HEK293 (cell line): ENCODE data around the gene EIF4G3.

Experiments
- CTCF ChIA-PET: fragments of 350-600 bp; formaldehyde crosslinking; extraction: SDS; loops from one replicate; lab custom pipeline; 2021; ENCODE audit warnings: antibody characterized with exemption; lab: Yijun Ruan, JAX
- POLR2A ChIA-PET: fragments of 300-600 bp; formaldehyde crosslinking; extraction: SDS; loops from one replicate; lab custom pipeline; 2020; ENCODE audit warnings: antibody characterized with exemption, inconsistent platforms; lab: Yijun Ruan, JAX
- H3K27ac ChIP-seq: fragments of 200-500 bp; sonication (Bioruptor generic); 2 replicates; pipeline ENCODE4 v1.5.1; 2014; ENCODE audit warnings: low read depth, low read length, control low read depth, inconsistent platforms; ENCODE audit errors: extremely low read depth
- H3K36me3 ChIP-seq, 2 experiments: fragments of 200-500 bp in 1 of 2; sonication (Bioruptor generic) in 1 of 2; 1 replicate in 1 of 2; 2 replicates in 1 of 2; pipeline ENCODE4 v1.5.1; 2014 to 2017; ENCODE audit warnings: inconsistent platforms in 2 of 2, low read length in 2 of 2; ENCODE audit not compliant: control insufficient read depth in 2 of 2, insufficient read depth in 1 of 2
- H3K4me1 ChIP-seq: fragments of 200-500 bp; sonication (Bioruptor generic); 2 replicates; pipeline ENCODE4 v1.5.1; 2014; ENCODE audit warnings: mild to moderate bottlenecking, low read length, inconsistent platforms; ENCODE audit not compliant: control insufficient read depth, insufficient read depth
- H3K4me3 ChIP-seq: 2 replicates; pipeline ENCODE4 v1.5.1; 2011; ENCODE audit warnings: low read depth, mild to moderate bottlenecking, control low read depth, low read length, moderate library complexity
- H3K9me3 ChIP-seq: fragments of 200-500 bp; sonication (Bioruptor generic); 2 replicates; pipeline ENCODE4 v1.5.1; 2014; ENCODE audit warnings: low read depth, low read length, inconsistent platforms; ENCODE audit not compliant: control insufficient read depth, insufficient read depth
- BCL11B ChIP-seq: fragments of 450-650 bp; formaldehyde crosslinking; IDR thresholded peaks from 2 replicates; pipeline ENCODE4 v1.5.1; 2016; ENCODE audit warnings: low read depth, missing biosample characterization, missing genetic modification characterization
- FEZF1 ChIP-seq: fragments of 450-650 bp; formaldehyde crosslinking; IDR thresholded peaks from 2 replicates; pipeline ENCODE4 v1.5.1; 2016; ENCODE audit warnings: missing biosample characterization, missing genetic modification characterization
- KLF8 ChIP-seq: fragments of 450-650 bp; formaldehyde crosslinking; IDR thresholded peaks from 2 replicates; pipeline ENCODE4 v1.5.1; 2016; ENCODE audit warnings: missing biosample characterization, missing genetic modification characterization
- MEIS1 ChIP-seq: sonication (generic); formaldehyde crosslinking; IDR thresholded peaks from 2 replicates; pipeline ENCODE4 v1.8.1; 2022; ENCODE audit warnings: missing genetic modification reagents, mild to moderate bottlenecking, borderline replicate concordance
- REPIN1 ChIP-seq: fragments of 450-650 bp; formaldehyde crosslinking; IDR thresholded peaks from 2 replicates; pipeline ENCODE4 v1.5.1; 2017; ENCODE audit warnings: missing biosample characterization, missing genetic modification characterization, low read depth
- ZNF10 ChIP-seq: fragments of 450-650 bp; formaldehyde crosslinking; IDR thresholded peaks from 2 replicates; pipeline ENCODE4 v1.5.1; 2017; ENCODE audit warnings: missing biosample characterization, missing genetic modification characterization
- ZNF19 ChIP-seq: fragments of 450-650 bp; formaldehyde crosslinking; IDR thresholded peaks from 2 replicates; pipeline ENCODE4; 2016; ENCODE audit warnings: missing biosample characterization, missing genetic modification characterization, low read depth
- ZNF202 ChIP-seq: fragments of 450-650 bp; formaldehyde crosslinking; IDR thresholded peaks from 2 replicates; pipeline ENCODE4 v1.5.1; 2016; ENCODE audit warnings: missing biosample characterization, missing genetic modification characterization, borderline replicate concordance
- ZNF335 ChIP-seq: fragments of 450-650 bp; formaldehyde crosslinking; conservative IDR thresholded peaks from 2 replicates; pipeline ENCODE4 v1.5.1; 2016; ENCODE audit warnings: missing biosample characterization, missing genetic modification characterization
- ZNF354C ChIP-seq: fragments of 450-650 bp; formaldehyde crosslinking; IDR thresholded peaks from 2 replicates; pipeline ENCODE4 v1.5.1; 2016; ENCODE audit warnings: missing biosample characterization, missing genetic modification characterization, low read depth, borderline replicate concordance
- ZNF37A ChIP-seq: fragments of 450-650 bp; IDR thresholded peaks from 2 replicates; pipeline ENCODE4 v1.5.1; 2018; ENCODE audit warnings: missing biosample characterization, missing genetic modification characterization
- ZNF610 ChIP-seq: fragments of 450-650 bp; formaldehyde crosslinking; IDR thresholded peaks from 2 replicates; pipeline ENCODE4 v1.5.1; 2016; ENCODE audit warnings: missing biosample characterization, missing genetic modification characterization, borderline replicate concordance
- ZNF654 ChIP-seq: fragments of 450-650 bp; formaldehyde crosslinking; IDR thresholded peaks from 2 replicates; pipeline ENCODE4 v1.5.1; 2016; ENCODE audit warnings: low read depth, missing biosample characterization, missing genetic modification characterization
- ZNF664 ChIP-seq: fragments of 450-650 bp; formaldehyde crosslinking; IDR thresholded peaks from 2 replicates; pipeline ENCODE4 v1.5.1; 2016; ENCODE audit warnings: missing biosample characterization, missing genetic modification characterization
- ZNF747 ChIP-seq: fragments of 450-650 bp; formaldehyde crosslinking; IDR thresholded peaks from 2 replicates; pipeline ENCODE4 v1.5.1; 2016; ENCODE audit warnings: missing biosample characterization, missing genetic modification characterization
- ZNF76 ChIP-seq: fragments of 450-650 bp; formaldehyde crosslinking; IDR thresholded peaks from 2 replicates; pipeline ENCODE4; 2016; ENCODE audit warnings: low read depth, missing biosample characterization, missing genetic modification characterization, borderline replicate concordance
- ZNF768 ChIP-seq: fragments of 450-650 bp; formaldehyde crosslinking; IDR thresholded peaks from 2 replicates; pipeline ENCODE4 v1.5.1; 2018; ENCODE audit warnings: missing biosample characterization, mild to moderate bottlenecking, missing genetic modification characterization
- TF ChIP-seq, protein P1 (sequence below): fragments of 450-650 bp; formaldehyde crosslinking; IDR thresholded peaks from 2 replicates; pipeline ENCODE4 v1.5.1; 2016; ENCODE audit warnings: missing biosample characterization, missing genetic modification characterization
- TF ChIP-seq, protein P2 (sequence below): fragments of 450-650 bp; formaldehyde crosslinking; IDR thresholded peaks from 2 replicates; pipeline ENCODE4 v1.5.1; 2017; ENCODE audit warnings: missing biosample characterization, missing genetic modification characterization
- TF ChIP-seq, protein P3 (sequence below): fragments of 450-650 bp; formaldehyde crosslinking; IDR thresholded peaks from 2 replicates; pipeline ENCODE4 v1.5.1; 2016; ENCODE audit warnings: missing biosample characterization, missing genetic modification characterization
- TF ChIP-seq, protein P4 (sequence below): fragments of 450-650 bp; formaldehyde crosslinking; IDR thresholded peaks from 2 replicates; pipeline ENCODE4 v1.5.1; 2016; ENCODE audit warnings: missing biosample characterization, missing genetic modification characterization
- TF ChIP-seq, protein P5 (sequence below): fragments of 450-650 bp; formaldehyde crosslinking; IDR thresholded peaks from 2 replicates; pipeline ENCODE4 v1.5.1; 2016; ENCODE audit warnings: missing biosample characterization, missing genetic modification characterization
- TF ChIP-seq, protein P6 (sequence below): fragments of 450-650 bp; formaldehyde crosslinking; IDR thresholded peaks from 2 replicates; pipeline ENCODE4 v1.5.1; 2016; ENCODE audit warnings: missing biosample characterization, missing genetic modification characterization
- TF ChIP-seq, protein P7 (sequence below): fragments of 450-650 bp; formaldehyde crosslinking; IDR thresholded peaks from 2 replicates; pipeline ENCODE4 v1.5.1; 2017; ENCODE audit warnings: missing biosample characterization, mild to moderate bottlenecking, missing genetic modification characterization, moderate library complexity

The EIF4G3 gene

DNA sequence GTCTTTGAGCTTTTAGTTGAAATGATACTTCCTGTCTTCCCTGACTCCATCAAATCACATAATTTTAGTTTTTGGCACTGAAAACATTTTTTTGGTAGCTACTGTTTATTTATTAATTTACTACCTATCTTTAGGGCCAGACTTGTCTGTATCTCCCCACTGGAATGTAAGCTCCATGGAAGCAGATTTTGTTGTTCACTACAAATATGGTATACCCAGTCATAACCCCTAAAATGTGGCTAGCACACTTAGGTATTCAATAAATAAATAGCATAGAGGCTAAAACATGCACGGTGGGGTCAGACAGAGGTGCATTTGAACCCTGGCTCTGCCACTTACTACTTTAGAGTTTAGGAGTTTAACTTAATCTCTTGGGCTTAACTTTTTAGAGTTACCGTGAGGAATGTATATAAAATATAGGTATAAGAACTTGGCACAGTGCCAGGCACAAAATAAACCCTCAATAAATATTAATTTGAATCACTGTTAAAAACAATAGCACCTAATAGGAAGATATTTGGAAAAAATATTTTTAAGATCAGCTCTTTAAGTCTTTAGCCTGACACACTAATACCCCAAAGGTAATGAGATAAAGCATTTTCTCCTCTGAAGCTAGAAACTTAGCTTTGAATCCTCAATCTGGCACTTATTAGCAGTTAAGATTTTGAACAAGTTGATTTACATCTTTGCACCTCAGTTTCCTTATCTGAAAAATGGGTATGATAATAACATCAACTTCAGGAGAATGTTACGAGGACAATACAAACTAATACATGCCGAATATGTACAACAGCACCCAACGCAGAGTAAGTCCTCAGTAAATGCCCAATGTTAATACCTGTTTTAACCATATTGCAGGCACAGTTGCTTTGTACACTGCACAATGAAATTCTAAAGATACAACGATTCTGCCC lies 330.0 kb downstream of the EIF4G3 start (continued):
- TF ChIP-seq, protein P1, sequence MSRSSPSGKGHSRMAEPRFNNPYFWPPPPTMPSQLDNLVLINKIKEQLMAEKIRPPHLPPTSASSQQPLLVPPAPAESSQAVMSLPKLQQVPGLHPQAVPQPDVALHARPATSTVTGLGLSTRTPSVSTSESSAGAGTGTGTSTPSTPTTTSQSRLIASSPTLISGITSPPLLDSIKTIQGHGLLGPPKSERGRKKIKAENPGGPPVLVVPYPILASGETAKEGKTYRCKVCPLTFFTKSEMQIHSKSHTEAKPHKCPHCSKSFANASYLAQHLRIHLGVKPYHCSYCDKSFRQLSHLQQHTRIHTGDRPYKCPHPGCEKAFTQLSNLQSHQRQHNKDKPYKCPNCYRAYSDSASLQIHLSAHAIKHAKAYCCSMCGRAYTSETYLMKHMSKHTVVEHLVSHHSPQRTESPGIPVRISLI (tag by site-specific recombination), result no peak
- TF ChIP-seq ZNF202 (tag by site-specific recombination), result no peak
- no peak for TF ChIP-seq BCL11B (tag by site-specific recombination)
- no peak for TF ChIP-seq ZNF10 (tag by site-specific recombination)
- TF ChIP-seq ZNF654 (tag by site-specific recombination), result no peak
- TF ChIP-seq ZNF76 (tag by site-specific recombination), result no peak
- TF ChIP-seq MEIS1 (CRISPR knock-in tag), result no peak
- TF ChIP-seq ZNF335 (tag by site-specific recombination), result no peak
- peak; percentile 35; the same call in 1 of the 2 replicates for TF ChIP-seq ZNF37A
- TF ChIP-seq, protein P2, sequence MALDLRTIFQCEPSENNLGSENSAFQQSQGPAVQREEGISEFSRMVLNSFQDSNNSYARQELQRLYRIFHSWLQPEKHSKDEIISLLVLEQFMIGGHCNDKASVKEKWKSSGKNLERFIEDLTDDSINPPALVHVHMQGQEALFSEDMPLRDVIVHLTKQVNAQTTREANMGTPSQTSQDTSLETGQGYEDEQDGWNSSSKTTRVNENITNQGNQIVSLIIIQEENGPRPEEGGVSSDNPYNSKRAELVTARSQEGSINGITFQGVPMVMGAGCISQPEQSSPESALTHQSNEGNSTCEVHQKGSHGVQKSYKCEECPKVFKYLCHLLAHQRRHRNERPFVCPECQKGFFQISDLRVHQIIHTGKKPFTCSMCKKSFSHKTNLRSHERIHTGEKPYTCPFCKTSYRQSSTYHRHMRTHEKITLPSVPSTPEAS (tag by site-specific recombination), result no peak
- no peak for TF ChIP-seq FEZF1 (tag by site-specific recombination)

DNA sequence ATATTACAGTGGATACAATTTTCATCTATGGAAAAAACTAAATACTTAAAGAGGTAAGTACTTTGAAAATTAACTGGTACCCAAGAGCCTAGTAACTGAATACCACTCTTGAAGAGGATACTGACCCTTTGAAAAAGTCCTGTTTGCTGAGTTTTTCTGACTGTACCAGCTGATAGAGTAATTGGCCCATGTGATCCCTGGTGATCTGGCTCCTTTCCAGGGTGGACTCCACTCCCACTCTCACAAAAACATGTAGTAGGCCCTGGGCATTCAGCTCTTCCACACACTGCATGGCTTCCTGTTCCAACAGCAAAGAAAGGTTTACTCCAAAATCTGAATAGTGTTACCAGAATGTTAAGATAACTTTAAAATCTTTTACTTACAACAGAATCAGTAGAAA lies 336.0 kb downstream of the EIF4G3 start:
- no peaks in the 10 kb centered on the region for H3K9me3 ChIP-seq
- CTCF ChIA-PET, result no interaction called here
- no peak overlapping the region for H3K4me3 ChIP-seq
- no peak overlapping the region for H3K27ac ChIP-seq
- TF ChIP-seq FEZF1 (tag by site-specific recombination) (no peak), REPIN1 (no peak), ZNF664 (tag by site-specific recombination) (no peak), ZNF335 (tag by site-specific recombination) (no peak), ZNF768 (tag by site-specific recombination) (no peak), ZNF610 (tag by site-specific recombination) (no peak), ZNF19 (tag by site-specific recombination) (no peak), ZNF747 (tag by site-specific recombination) (no peak), KLF8 (tag by site-specific recombination) (no peak), ZNF354C (no peak)
- TF ChIP-seq, protein P3, sequence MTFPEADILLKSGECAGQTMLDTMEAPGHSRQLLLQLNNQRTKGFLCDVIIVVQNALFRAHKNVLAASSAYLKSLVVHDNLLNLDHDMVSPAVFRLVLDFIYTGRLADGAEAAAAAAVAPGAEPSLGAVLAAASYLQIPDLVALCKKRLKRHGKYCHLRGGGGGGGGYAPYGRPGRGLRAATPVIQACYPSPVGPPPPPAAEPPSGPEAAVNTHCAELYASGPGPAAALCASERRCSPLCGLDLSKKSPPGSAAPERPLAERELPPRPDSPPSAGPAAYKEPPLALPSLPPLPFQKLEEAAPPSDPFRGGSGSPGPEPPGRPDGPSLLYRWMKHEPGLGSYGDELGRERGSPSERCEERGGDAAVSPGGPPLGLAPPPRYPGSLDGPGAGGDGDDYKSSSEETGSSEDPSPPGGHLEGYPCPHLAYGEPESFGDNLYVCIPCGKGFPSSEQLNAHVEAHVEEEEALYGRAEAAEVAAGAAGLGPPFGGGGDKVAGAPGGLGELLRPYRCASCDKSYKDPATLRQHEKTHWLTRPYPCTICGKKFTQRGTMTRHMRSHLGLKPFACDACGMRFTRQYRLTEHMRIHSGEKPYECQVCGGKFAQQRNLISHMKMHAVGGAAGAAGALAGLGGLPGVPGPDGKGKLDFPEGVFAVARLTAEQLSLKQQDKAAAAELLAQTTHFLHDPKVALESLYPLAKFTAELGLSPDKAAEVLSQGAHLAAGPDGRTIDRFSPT (tag by site-specific recombination), result no peak
- TF ChIP-seq, protein P4, sequence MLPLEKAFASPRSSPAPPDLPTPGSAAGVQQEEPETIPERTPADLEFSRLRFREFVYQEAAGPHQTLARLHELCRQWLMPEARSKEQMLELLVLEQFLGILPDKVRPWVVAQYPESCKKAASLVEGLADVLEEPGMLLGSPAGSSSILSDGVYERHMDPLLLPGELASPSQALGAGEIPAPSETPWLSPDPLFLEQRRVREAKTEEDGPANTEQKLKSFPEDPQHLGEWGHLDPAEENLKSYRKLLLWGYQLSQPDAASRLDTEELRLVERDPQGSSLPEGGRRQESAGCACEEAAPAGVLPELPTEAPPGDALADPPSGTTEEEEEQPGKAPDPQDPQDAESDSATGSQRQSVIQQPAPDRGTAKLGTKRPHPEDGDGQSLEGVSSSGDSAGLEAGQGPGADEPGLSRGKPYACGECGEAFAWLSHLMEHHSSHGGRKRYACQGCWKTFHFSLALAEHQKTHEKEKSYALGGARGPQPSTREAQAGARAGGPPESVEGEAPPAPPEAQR (tag by site-specific recombination), result no peak
- TF ChIP-seq, protein P5, sequence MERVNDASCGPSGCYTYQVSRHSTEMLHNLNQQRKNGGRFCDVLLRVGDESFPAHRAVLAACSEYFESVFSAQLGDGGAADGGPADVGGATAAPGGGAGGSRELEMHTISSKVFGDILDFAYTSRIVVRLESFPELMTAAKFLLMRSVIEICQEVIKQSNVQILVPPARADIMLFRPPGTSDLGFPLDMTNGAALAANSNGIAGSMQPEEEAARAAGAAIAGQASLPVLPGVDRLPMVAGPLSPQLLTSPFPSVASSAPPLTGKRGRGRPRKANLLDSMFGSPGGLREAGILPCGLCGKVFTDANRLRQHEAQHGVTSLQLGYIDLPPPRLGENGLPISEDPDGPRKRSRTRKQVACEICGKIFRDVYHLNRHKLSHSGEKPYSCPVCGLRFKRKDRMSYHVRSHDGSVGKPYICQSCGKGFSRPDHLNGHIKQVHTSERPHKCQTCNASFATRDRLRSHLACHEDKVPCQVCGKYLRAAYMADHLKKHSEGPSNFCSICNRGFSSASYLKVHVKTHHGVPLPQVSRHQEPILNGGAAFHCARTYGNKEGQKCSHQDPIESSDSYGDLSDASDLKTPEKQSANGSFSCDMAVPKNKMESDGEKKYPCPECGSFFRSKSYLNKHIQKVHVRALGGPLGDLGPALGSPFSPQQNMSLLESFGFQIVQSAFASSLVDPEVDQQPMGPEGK (tag by site-specific recombination), result no peak
- TF ChIP-seq, protein P6, sequence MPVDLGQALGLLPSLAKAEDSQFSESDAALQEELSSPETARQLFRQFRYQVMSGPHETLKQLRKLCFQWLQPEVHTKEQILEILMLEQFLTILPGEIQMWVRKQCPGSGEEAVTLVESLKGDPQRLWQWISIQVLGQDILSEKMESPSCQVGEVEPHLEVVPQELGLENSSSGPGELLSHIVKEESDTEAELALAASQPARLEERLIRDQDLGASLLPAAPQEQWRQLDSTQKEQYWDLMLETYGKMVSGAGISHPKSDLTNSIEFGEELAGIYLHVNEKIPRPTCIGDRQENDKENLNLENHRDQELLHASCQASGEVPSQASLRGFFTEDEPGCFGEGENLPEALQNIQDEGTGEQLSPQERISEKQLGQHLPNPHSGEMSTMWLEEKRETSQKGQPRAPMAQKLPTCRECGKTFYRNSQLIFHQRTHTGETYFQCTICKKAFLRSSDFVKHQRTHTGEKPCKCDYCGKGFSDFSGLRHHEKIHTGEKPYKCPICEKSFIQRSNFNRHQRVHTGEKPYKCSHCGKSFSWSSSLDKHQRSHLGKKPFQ (tag by site-specific recombination), result no peak
- TF ChIP-seq, protein P7, sequence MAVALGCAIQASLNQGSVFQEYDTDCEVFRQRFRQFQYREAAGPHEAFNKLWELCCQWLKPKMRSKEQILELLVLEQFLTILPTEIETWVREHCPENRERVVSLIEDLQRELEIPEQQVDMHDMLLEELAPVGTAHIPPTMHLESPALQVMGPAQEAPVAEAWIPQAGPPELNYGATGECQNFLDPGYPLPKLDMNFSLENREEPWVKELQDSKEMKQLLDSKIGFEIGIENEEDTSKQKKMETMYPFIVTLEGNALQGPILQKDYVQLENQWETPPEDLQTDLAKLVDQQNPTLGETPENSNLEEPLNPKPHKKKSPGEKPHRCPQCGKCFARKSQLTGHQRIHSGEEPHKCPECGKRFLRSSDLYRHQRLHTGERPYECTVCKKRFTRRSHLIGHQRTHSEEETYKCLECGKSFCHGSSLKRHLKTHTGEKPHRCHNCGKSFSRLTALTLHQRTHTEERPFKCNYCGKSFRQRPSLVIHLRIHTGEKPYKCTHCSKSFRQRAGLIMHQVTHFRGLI (tag by site-specific recombination), result no peak
- TF ChIP-seq, all 188 proteins: peak for 0
- Histone ChIP-seq H3K36me3 (peaks cover 10 to 70% of the 10 kb centered on the region in 2 experiments; a peak in 2 of 3 replicates), H3K4me1 (no peaks in the 10 kb centered on the region)
- POLR2A ChIA-PET, result interaction anchor here (1.0 kb wide), 1 partner anchor 54 kb away, joined by 3 read pairs; the partner anchor contains the start of gene HP1BP3
